ENCODE data around the gene GALNT9.

GALNT9 gene

DNA sequence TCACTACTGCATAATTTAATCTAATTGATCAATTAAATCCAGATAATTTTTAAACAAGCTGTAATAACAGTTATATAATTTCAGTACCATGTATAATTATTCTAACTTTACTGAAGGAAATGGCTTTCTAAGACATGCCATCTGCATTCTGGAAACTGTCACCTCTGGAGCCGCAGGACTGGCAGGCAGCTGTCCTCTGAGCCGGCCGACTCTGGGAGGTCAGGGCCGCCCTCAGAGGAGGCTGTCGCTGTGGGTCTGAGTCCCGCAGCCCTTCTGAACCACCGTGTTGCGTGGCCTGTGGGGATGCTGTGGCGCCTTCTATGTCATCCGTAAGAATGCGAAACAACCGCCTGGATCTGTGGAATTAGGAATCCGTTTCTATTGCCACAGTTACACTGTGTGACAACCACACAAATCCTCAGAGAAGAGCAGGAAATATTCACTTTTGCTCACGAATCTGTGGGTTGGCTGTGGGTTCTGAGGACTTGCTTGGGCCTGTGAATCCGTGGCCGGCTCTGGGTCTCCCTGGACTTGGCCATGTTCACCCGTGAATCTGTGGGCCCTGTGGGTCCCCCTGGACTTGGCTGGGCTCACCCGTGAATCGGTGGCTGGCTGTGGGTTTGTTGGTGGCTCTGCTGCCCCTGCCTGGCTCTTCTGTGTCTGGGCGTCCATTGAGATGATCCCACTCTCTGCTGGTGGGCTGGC is 17.2 kb upstream of the GALNT9 start:
- H3K4me3 ChIP-seq (ENCODE audit: control insufficient read depth, low read depth, low read length): no peak overlapping the region
- no peak for DNase-seq (ENCODE audit: low read depth)
- TF ChIP-seq, protein P1, sequence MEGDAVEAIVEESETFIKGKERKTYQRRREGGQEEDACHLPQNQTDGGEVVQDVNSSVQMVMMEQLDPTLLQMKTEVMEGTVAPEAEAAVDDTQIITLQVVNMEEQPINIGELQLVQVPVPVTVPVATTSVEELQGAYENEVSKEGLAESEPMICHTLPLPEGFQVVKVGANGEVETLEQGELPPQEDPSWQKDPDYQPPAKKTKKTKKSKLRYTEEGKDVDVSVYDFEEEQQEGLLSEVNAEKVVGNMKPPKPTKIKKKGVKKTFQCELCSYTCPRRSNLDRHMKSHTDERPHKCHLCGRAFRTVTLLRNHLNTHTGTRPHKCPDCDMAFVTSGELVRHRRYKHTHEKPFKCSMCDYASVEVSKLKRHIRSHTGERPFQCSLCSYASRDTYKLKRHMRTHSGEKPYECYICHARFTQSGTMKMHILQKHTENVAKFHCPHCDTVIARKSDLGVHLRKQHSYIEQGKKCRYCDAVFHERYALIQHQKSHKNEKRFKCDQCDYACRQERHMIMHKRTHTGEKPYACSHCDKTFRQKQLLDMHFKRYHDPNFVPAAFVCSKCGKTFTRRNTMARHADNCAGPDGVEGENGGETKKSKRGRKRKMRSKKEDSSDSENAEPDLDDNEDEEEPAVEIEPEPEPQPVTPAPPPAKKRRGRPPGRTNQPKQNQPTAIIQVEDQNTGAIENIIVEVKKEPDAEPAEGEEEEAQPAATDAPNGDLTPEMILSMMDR (conservative IDR thresholded peaks at IDR 0.05; ENCODE audit: control insufficient read depth, insufficient read depth, low read depth, low read length): no peak

- DNase-seq (ENCODE audit: low read depth): no peak
- TF ChIP-seq, protein P1 (conservative IDR thresholded peaks at IDR 0.05; ENCODE audit: control insufficient read depth, insufficient read depth, low read depth, low read length): no peak
- H3K4me3 ChIP-seq (ENCODE audit: control insufficient read depth, low read depth, low read length): no peak overlapping the region
Observed at GRCh38 chr12:132345561-132346200, 16.3 kb upstream of the GALNT9 start.

DNA sequence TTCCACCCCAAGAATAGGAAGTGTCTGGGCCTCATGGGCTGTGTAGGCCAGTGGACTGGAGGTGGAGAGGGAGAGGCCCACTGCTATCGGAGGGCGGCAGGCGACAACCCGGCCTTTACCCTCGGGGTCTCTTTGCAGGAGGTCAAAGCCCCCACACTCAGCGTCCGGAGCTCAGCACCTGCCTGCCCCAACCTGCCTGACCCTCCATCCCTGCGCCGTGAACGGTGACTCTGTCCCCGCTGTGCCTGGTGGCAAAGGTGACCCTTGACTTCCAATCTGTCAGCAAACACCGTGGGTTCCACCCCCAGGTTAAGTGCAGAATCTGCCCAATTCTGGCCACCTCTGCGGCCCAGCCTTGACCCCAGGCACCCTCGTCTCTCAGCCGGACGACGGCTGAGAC is 15.7 kb upstream of the GALNT9 start:
- H3K4me3 ChIP-seq (ENCODE audit: control insufficient read depth, low read depth, low read length): no peak overlapping the region
- TF ChIP-seq, protein P1 (conservative IDR thresholded peaks at IDR 0.05; ENCODE audit: control insufficient read depth, insufficient read depth, low read depth, low read length): no peak
- DNase-seq (ENCODE audit: low read depth): no peak

DNA sequence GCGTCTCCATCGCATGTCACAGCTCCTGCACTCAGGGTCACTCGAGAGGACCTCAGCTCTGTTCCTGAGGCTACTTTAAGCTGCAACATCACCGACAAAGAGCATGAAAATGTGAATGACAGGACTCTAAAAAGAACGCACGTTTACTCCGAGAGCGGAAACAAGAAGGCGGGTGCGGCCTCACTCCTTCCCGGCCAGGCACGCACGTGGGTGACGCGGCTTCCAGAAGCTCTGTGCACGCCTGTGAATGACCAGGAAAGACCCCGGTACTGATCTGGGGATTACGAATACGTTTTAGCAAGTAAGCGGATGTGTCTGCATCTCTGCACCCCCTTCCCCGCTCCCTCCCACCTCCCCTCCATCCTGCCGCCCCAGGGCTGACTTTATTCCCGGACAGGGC is 15.2 kb upstream of the GALNT9 start:
- TF ChIP-seq, protein P1 (conservative IDR thresholded peaks at IDR 0.05; ENCODE audit: control insufficient read depth, insufficient read depth, low read depth, low read length): no peak
- no peak overlapping the region for H3K4me3 ChIP-seq (ENCODE audit: control insufficient read depth, low read depth, low read length)
- DNase-seq (ENCODE audit: low read depth): no peak

DNA sequence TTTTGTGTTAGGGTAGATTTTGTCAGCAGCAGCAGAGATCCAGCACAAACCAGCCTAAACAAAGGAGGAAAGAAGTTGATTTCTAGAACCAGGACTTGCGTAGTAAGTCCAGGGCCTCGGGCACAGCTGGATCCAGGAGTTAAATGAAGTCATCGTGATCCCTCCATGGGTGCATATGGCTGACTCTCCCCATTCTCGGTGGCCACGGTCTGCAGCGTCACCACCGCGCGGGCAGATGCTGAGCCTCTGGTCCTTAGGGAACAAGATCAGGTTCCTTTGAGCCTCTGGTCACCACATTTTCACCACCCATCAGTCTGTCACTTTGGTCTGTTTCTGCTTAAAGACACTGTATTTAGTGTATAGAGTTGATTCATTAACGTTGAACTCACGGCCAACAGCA is 14.8 kb upstream of the GALNT9 start:
- H3K4me3 ChIP-seq (ENCODE audit: control insufficient read depth, low read depth, low read length): no peak overlapping the region
- TF ChIP-seq, protein P1 (conservative IDR thresholded peaks at IDR 0.05; ENCODE audit: control insufficient read depth, insufficient read depth, low read depth, low read length): no peak
- DNase-seq (ENCODE audit: low read depth): no peak

GRCh38 chr12:132343294-132344004 is 14.1 kb upstream of the GALNT9 start:
- no peak for DNase-seq (ENCODE audit: low read depth)
- no peak overlapping the region for H3K4me3 ChIP-seq (ENCODE audit: control insufficient read depth, low read depth, low read length)
- TF ChIP-seq, protein P1 (conservative IDR thresholded peaks at IDR 0.05; ENCODE audit: control insufficient read depth, insufficient read depth, low read depth, low read length): no peak

Measured in fibroblast of mammary gland (primary cell).